IMR-90 (cell line): ENCODE results near the gene RHBDL1. TPM values are rescaled to one million over a fixed set of nuclear protein-coding genes. Genes with fewer than 3 reads are reported as not detected.

ENCODE experiments used
- ATAC-seq: fragments of 200-7000 bp; cut with Tn5 transposase; 2 replicates; pipeline ENCODE4 v1.9.1; 2020; ENCODE audit warnings: low read depth, mild to moderate bottlenecking, moderate library complexity
- BruUV-seq: library from RNA; stranded (reverse); fragments of 400-500 nt; replicated peaks from 2 replicates; lab custom pipeline; 2021; lab: Mats Ljungman, UMichigan
- CTCF ChIA-PET: fragments of 300-600 bp; formaldehyde crosslinking; extraction: SDS; loops from one replicate; lab custom pipeline; 2021; ENCODE audit warnings: antibody characterized with exemption; lab: Yijun Ruan, JAX
- POLR2A ChIA-PET: fragments of 300-600 bp; sonication (Branson Sonifier 250); formaldehyde crosslinking; loops from one replicate; lab custom pipeline; 2022; ENCODE audit warnings: antibody characterized with exemption; ENCODE audit not compliant: unreplicated experiment; lab: Charles Lee
- DNase-seq: peaks from one replicate; pipeline ENCODE4 v3.0.0; 2013
- H2AFZ ChIP-seq: replicated peaks from 2 replicates; pipeline ENCODE3; 2013; ENCODE audit warnings: low read length, mild to moderate bottlenecking; ENCODE audit not compliant: poor library complexity
- H2AK5ac ChIP-seq: 2 replicates; pipeline ENCODE4 v1.6.1; 2013; ENCODE audit warnings: low read depth, low read length, inconsistent platforms
- H2AK9ac ChIP-seq: replicated peaks from 2 replicates; pipeline ENCODE3; 2013; ENCODE audit warnings: mild to moderate bottlenecking, low read depth, low read length, moderate library complexity; ENCODE audit not compliant: poor library complexity
- H2BK120ac ChIP-seq: 2 replicates; pipeline ENCODE4 v1.6.1; 2013; ENCODE audit warnings: low read depth, low read length, inconsistent platforms
- H2BK15ac ChIP-seq: 3 replicates; pipeline ENCODE4 v1.6.1; 2013; ENCODE audit warnings: low read depth, low read length, inconsistent platforms
- H2BK20ac ChIP-seq: 2 replicates; pipeline ENCODE4 v1.6.1; 2013; ENCODE audit warnings: low read depth, mild to moderate bottlenecking, inconsistent platforms, low read length, moderate library complexity
- H2BK5ac ChIP-seq: 2 replicates; pipeline ENCODE4 v1.6.1; 2013; ENCODE audit warnings: mild to moderate bottlenecking, low read depth, low read length, inconsistent platforms; ENCODE audit not compliant: poor library complexity, severe bottlenecking
- H3K14ac ChIP-seq: replicated peaks from 2 replicates; pipeline ENCODE4 v1.6.1; 2013; ENCODE audit warnings: low read depth, low read length, inconsistent platforms
- H3K18ac ChIP-seq: 2 replicates; pipeline ENCODE4 v1.6.1; 2013; ENCODE audit warnings: low read depth, low read length, control low read depth
- H3K23ac ChIP-seq: 2 replicates; pipeline ENCODE4 v1.6.1; 2013; ENCODE audit warnings: low read depth, low read length, inconsistent platforms
- H3K27ac ChIP-seq: 2 replicates; pipeline ENCODE4 v1.5.1; 2013; ENCODE audit warnings: mild to moderate bottlenecking, control low read depth, low read length; ENCODE audit not compliant: insufficient read depth
- H3K27me3 ChIP-seq: 2 replicates; pipeline ENCODE4 v1.6.1; 2013; ENCODE audit warnings: low read length; ENCODE audit not compliant: control insufficient read depth, insufficient read depth
- H3K36me3 ChIP-seq: 2 replicates; pipeline ENCODE4 v1.6.1; 2013; ENCODE audit warnings: low read length, mixed read lengths; ENCODE audit not compliant: control insufficient read depth, insufficient read depth
- H3K4ac ChIP-seq: 2 replicates; pipeline ENCODE4 v1.6.1; 2013; ENCODE audit warnings: low read depth, low read length, inconsistent platforms
- H3K4me1 ChIP-seq: 2 replicates; pipeline ENCODE4 v1.6.1; 2013; ENCODE audit warnings: low read length, mixed read lengths; ENCODE audit not compliant: control insufficient read depth, insufficient read depth
- H3K4me2 ChIP-seq: 2 replicates; pipeline ENCODE4 v1.6.1; 2013; ENCODE audit warnings: low read depth, mild to moderate bottlenecking, control low read depth, low read length, moderate library complexity
- H3K4me3 ChIP-seq: 2 replicates; pipeline ENCODE4 v1.5.1; 2013; ENCODE audit warnings: low read depth, mild to moderate bottlenecking, control low read depth, low read length, moderate library complexity; ENCODE audit not compliant: insufficient read depth
- H3K56ac ChIP-seq: 2 replicates; pipeline ENCODE4 v1.6.1; 2013; ENCODE audit warnings: low read length, inconsistent platforms; ENCODE audit not compliant: insufficient read depth; ENCODE audit errors: extremely low read depth
- H3K79me1 ChIP-seq, 2 experiments: 2 replicates each; pipeline ENCODE4 v1.6.1; 2013; ENCODE audit warnings: low read length in 2 of 2, inconsistent platforms in 1 of 2, low read depth in 1 of 2
- H3K9ac ChIP-seq: 2 replicates; pipeline ENCODE4 v1.6.1; 2013; ENCODE audit warnings: low read depth, low read length, control low read depth
- H3K9me1 ChIP-seq: 2 replicates; pipeline ENCODE4 v1.6.1; 2013; ENCODE audit warnings: low read length, inconsistent platforms; ENCODE audit not compliant: insufficient read depth
- H3K9me3 ChIP-seq: 2 replicates; pipeline ENCODE4 v1.6.1; 2013; ENCODE audit warnings: low read length; ENCODE audit not compliant: control insufficient read depth, insufficient read depth
- H4K20me1 ChIP-seq: 2 replicates; pipeline ENCODE4 v1.6.1; 2013; ENCODE audit warnings: low read length, inconsistent platforms; ENCODE audit not compliant: insufficient read depth
- H4K5ac ChIP-seq: 2 replicates; pipeline ENCODE4 v1.6.1; 2013; ENCODE audit warnings: mild to moderate bottlenecking, low read depth, low read length, control low read depth
- H4K8ac ChIP-seq, 2 experiments: 2 replicates each; pipeline ENCODE4 v1.6.1; 2013; ENCODE audit warnings: low read depth in 2 of 2, low read length in 2 of 2, control low read depth in 1 of 2, inconsistent platforms in 1 of 2
- H4K91ac ChIP-seq: 2 replicates; pipeline ENCODE4 v1.6.1; 2013; ENCODE audit warnings: low read depth, low read length, inconsistent platforms; ENCODE audit not compliant: insufficient read depth
- BHLHE40 ChIP-seq: fragments of 150-350 bp; IDR thresholded peaks from 2 replicates; pipeline ENCODE4 v1.6.1; 2016; ENCODE audit warnings: mild to moderate bottlenecking, low read depth, low read length
- CHD1 ChIP-seq: IDR thresholded peaks from 2 replicates; pipeline ENCODE4 v1.6.1; 2012; ENCODE audit warnings: low read depth, low read length, improper control_type of control experiment
- MAFK ChIP-seq: IDR thresholded peaks from 2 replicates; pipeline ENCODE4 v1.6.1; 2012; ENCODE audit warnings: low read depth, low read length, improper control_type of control experiment
- MAZ ChIP-seq: IDR thresholded peaks from 2 replicates; pipeline ENCODE4 v1.6.1; 2012; ENCODE audit warnings: low read depth, mild to moderate bottlenecking, low read length, improper control_type of control experiment, moderate library complexity, borderline replicate concordance
- NFE2L2 ChIP-seq: fragments of 150-350 bp; IDR thresholded peaks from 2 replicates; pipeline ENCODE4 v1.6.1; 2016; ENCODE audit warnings: low read depth, mild to moderate bottlenecking, low read length
- POLR2A ChIP-seq: IDR thresholded peaks from 2 replicates; pipeline ENCODE4 v1.6.1; 2012; ENCODE audit warnings: mild to moderate bottlenecking, low read depth, low read length
- RCOR1 ChIP-seq: IDR thresholded peaks from 2 replicates; pipeline ENCODE4 v1.6.1; 2012; ENCODE audit warnings: mild to moderate bottlenecking, low read length, improper control_type of control experiment; ENCODE audit not compliant: insufficient replicate concordance
- SMC3 ChIP-seq: fragments of 150-350 bp; IDR thresholded peaks from 2 replicates; pipeline ENCODE4 v1.6.1; 2016; ENCODE audit warnings: low read depth, mild to moderate bottlenecking, antibody characterized with exemption, low read length, moderate library complexity
- USF2 ChIP-seq: fragments of 150-350 bp; IDR thresholded peaks from 2 replicates; pipeline ENCODE4 v1.6.1; 2017; ENCODE audit warnings: mild to moderate bottlenecking, antibody characterized with exemption, low read length, low read depth
- WGBS, 2 experiments: methylation state at CpG; one replicate each; pipeline versions ENCODE4 v1.1.5 to v1.1.7; 2013; ENCODE audit warnings: missing lambda C conversion rate in 2 of 2; ENCODE audit not compliant: insufficient read length in 1 of 2; ENCODE audit errors: extremely low coverage in 2 of 2; 5-methylcytosine and 5-hydroxymethylcytosine counted together
- dilution Hi-C: fragments of 300-500 bp; cut with HindIII; formaldehyde crosslinking; loops from one replicate; pipeline ENCODE4 v1.14.3; 2018; ENCODE audit warnings: low sequenced_read_pairs; ENCODE audit not compliant: unreplicated experiment
- in situ Hi-C: fragments of 300-500 bp; cut with MboI; formaldehyde crosslinking; loops from 3 replicates; pipeline ENCODE4 v1.14.3; 2019; ENCODE audit warnings: low sequenced_read_pairs, inconsistent platforms, mixed read lengths
- intact Hi-C: fragments of 100-400 bp; cut with micrococcal nuclease; formaldehyde crosslinking; loops from 2 replicates; pipeline ENCODE4 v1.10.0; 2022
- polyA plus RNA-seq, 3 experiments: library from polyadenylated mRNA; depleted of rRNA; stranded (reverse); fragments of >200 nt; gene quantifications; 2 replicates each; pipeline ENCODE4 v1.2.3, GENCODE V29; 2012; ENCODE audit warnings: low replicate concordance in 1 of 3
- total RNA-seq: library from RNA; depleted of rRNA; stranded (reverse); fragments of >200 nt; gene quantifications from 2 replicates; pipeline ENCODE4 v1.2.3, GENCODE V29; 2012
- TF ChIP-seq, protein P1 (sequence below): conservative IDR thresholded peaks from 2 replicates; pipeline ENCODE4 v1.5.1; 2012; ENCODE audit warnings: mild to moderate bottlenecking, low read depth, low read length, improper control_type of control experiment

Gene RHBDL1
- total and polyA plus RNA-seq, 2 of the 4 experiments (the other 2 are of a cell fraction), result 0.72 to 4.1 TPM

DNA sequence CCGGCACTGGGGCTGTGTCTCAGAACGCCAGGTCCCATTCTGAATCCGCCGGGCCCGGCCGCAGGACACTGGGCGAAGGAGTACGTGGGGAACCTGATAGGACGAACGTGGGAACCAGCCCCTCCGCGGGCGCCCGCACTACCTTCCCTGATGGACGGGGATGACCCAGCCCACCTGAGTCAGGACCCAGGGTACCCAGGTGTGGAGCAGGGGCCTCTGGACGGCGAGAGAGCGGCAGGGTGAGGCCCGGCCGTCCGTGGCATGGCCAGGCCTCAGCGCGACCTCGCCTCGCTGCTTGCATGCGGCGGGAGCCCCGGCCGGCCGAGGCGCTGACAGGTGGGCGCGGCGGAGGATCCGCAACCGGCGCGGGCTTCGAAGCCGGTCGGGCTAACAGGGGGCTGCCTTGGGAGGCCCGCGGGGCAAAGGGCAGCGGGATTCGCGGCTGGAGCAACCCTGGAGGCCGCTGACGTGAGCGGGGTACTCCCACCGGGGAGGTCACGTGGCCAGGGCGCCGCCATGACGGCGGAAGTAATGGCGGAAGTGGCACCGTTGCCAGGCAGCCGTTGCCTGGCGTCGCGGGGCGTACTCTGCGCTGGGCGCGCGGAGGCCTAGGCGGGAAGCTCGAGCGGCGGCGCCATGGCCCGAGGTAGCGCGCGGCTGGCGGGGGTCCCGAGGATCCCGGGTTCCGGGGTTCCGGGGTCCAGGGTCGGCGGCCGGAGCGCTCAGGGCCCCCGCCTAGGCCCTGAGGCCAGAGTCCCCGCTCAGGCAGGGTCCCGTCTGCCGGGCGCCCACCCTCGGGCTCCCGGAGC, 26.5 kb upstream of the RHBDL1 start, which contains the start of gene WDR90 (continued):
- TF ChIP-seq RCOR1, result no peak
- TF ChIP-seq POLR2A, result peak; percentile 52
- TF ChIP-seq MAZ, result peak; percentile 29; the same call in 1 of the 2 replicates

- H4K91ac ChIP-seq, result no peak overlapping the region
- no peak overlapping the region for H3K23ac ChIP-seq
- H2AK9ac ChIP-seq, result peak overlapping the region; percentile 98
- no peak overlapping the region for H2BK20ac ChIP-seq
- peak overlapping the region; percentile 46; the same call in 1 of the 2 replicates for H3K27ac ChIP-seq
- H2AK5ac ChIP-seq, result 0 out of 2 replicates have a peak overlapping the region, but pooled peaks have one; percentile 50
- CTCF ChIA-PET, result no interaction called here
- ATAC-seq, result peak; percentile 30
- H4K20me1 ChIP-seq, result no peaks in the 10 kb centered on the region
- no peaks in the 10 kb centered on the region for H3K27me3 ChIP-seq
- no peak overlapping the region for H2BK15ac ChIP-seq
- intact Hi-C loops (no loop called here), dilution Hi-C loops (no loop called here), in situ Hi-C loops (loop anchor here (10.0 kb wide), 1 partner anchor 255 kb away; the partner anchor contains the start of gene NME4)
- no peak overlapping the region for H2BK5ac ChIP-seq
- no peak overlapping the region for H2BK120ac ChIP-seq
- no peak overlapping the region for H3K56ac ChIP-seq
- H4K8ac ChIP-seq, result peak overlapping the region in 1 of 2 experiments; percentile 77; a peak in 1 of 4 replicates
- no peak for DNase-seq
- no peaks in the 10 kb centered on the region for H3K9me3 ChIP-seq
- peaks cover 10 to 42% of the 10 kb centered on the region in 2 experiments; a peak in 3 of 4 replicates for H3K79me1 ChIP-seq
- no TSS peak for BruUV-seq
- 0 out of 2 replicates have a peak overlapping the region, but pooled peaks have one; percentile 66 for H3K14ac ChIP-seq
- WGBS, 2 experiments, result 0% methylated on average over 33 of the region's 44 CpGs; no CpG with 5 or more reads in 1 of the 2 experiments
- POLR2A ChIA-PET, result no interaction called here
- peak overlapping the region; percentile 59 for H3K4me3 ChIP-seq
- H3K4me1 ChIP-seq, result peaks cover 14% of the 10 kb centered on the region
- H3K4me2 ChIP-seq, result peak overlapping the region; percentile 77
- H3K18ac ChIP-seq, result no peak overlapping the region
- peak overlapping the region; percentile 70 for H3K9ac ChIP-seq
- H2AFZ ChIP-seq, result peak overlapping the region; percentile 96
- H4K5ac ChIP-seq, result 0 out of 2 replicates have a peak overlapping the region, but pooled peaks have one; percentile 68
- H3K36me3 ChIP-seq, result peaks cover 3% of the 10 kb centered on the region; the same call in 1 of the 2 replicates
- peaks cover 15% of the 10 kb centered on the region for H3K9me1 ChIP-seq
- peak overlapping the region; percentile 75; the same call in 1 of the 2 replicates for H3K4ac ChIP-seq
- TF ChIP-seq POLR2A, result no peak
- TF ChIP-seq MAFK, result no peak
- TF ChIP-seq, protein P1, sequence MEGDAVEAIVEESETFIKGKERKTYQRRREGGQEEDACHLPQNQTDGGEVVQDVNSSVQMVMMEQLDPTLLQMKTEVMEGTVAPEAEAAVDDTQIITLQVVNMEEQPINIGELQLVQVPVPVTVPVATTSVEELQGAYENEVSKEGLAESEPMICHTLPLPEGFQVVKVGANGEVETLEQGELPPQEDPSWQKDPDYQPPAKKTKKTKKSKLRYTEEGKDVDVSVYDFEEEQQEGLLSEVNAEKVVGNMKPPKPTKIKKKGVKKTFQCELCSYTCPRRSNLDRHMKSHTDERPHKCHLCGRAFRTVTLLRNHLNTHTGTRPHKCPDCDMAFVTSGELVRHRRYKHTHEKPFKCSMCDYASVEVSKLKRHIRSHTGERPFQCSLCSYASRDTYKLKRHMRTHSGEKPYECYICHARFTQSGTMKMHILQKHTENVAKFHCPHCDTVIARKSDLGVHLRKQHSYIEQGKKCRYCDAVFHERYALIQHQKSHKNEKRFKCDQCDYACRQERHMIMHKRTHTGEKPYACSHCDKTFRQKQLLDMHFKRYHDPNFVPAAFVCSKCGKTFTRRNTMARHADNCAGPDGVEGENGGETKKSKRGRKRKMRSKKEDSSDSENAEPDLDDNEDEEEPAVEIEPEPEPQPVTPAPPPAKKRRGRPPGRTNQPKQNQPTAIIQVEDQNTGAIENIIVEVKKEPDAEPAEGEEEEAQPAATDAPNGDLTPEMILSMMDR, result no peak
- TF ChIP-seq MAZ, result no peak
- TF ChIP-seq USF2, result no peak
- TF ChIP-seq BHLHE40, result no peak
- no peak for TF ChIP-seq NFE2L2
- no peak for TF ChIP-seq RCOR1
- TF ChIP-seq SMC3, result no peak
- no peak for TF ChIP-seq CHD1
These were observed 25.8 kb upstream of the RHBDL1 start for GRCh38 chr16:649631-650030.
